NCI-H748 (cell line): ENCODE measurements around the gene CDC40.

ENCODE experiments used
- DNase-seq: peaks from one replicate; lab custom pipeline; 2025; ENCODE audit not compliant: unreplicated experiment; lab: John Stamatoyannopoulos, UW

CDC40 gene

DNA sequence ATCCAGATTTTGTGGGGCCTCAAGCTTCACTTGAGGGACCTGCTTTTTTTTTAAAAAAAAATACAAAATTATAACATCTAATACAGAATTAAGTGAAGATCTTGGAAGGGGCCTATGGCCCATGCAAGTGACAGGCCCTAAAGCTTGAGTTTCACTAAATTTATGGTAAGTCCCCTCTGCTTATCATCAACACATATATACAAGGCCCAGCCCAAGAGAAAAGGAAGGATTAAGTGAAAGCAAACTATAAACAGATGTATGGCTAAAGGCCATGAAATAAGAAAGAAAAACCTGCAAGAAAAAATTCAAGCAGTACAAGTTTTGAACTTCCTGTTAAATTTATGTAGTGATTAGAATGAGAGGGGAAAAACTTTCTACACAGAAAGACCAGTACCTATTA lies 86.8 kb downstream of the CDC40 start:
- DNase-seq, result no peak

DNA sequence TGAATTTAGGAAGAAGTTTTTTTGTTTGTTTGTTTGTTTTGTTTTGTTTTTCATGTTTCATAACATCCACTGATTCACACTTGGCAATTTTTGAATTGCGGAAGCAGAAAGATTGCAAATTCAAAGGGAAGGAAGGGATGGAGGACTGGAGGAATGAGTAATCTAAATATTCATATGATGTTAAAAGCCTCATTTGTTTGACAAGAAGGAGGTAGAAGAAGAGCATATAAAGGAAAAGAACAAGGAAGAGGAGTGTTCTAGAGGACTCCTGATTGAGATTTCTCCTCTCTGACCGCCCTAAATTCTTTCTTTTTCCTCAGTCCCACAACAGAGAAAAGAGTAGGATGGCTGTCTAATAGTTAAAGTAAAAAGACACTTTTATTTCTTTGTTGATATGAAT lies 89.4 kb downstream of the CDC40 start:
- DNase-seq, result no peak

DNA sequence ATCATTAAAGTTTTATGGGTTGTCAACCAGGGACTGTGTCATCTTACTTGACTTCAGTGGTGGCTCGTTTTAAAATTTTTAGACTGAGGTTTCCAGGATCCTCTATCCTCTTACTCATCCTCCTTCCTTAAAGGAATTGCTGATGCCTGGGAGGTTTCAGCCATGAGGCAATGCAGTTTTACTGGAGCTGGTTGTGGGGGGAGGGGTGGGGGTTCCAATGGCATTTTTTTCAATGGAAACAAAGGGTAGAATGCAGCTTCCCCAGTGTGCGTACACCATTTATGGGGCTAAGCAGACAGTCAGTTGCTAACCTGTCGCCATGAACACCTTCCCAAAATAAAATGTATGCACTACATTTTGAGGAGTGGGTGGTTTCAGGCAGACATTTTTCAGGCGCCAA lies 89.9 kb downstream of the CDC40 start:
- peak; percentile 6 for DNase-seq

DNA sequence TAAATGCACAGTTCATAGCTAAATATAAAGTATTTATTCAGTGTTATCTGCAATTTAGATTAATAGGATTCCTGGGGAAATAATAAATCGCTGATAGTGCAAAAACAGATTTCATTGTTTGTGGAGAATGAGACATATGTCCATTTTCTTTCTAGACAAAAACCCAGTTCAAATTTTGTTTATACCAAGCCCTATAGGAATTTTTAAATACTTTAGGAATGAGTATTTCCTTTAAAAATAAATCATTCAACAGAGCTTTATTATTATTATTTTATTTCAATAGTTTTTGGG lies 91.5 kb downstream of the CDC40 start:
- no peak for DNase-seq

DNA sequence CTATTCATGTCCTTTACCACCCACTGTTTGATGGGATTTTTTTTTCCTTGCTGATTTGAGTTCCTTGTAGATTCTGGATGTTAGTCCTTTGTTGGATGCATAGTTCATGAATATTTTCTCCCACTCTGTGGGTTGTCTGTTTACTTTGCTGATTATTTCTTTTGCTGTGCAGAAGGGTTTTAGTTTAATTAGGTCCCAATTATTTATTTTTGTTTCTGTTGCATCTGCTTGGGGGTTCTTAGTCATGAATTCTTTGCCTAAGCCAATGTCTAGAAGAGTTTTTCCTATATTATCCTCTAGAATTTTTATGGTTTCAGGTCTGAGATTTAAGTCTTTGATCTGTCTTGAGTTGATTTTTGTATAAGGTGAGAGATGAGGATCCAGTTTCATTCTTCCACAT lies 92.6 kb downstream of the CDC40 start:
- DNase-seq, result peak; percentile 8

DNA sequence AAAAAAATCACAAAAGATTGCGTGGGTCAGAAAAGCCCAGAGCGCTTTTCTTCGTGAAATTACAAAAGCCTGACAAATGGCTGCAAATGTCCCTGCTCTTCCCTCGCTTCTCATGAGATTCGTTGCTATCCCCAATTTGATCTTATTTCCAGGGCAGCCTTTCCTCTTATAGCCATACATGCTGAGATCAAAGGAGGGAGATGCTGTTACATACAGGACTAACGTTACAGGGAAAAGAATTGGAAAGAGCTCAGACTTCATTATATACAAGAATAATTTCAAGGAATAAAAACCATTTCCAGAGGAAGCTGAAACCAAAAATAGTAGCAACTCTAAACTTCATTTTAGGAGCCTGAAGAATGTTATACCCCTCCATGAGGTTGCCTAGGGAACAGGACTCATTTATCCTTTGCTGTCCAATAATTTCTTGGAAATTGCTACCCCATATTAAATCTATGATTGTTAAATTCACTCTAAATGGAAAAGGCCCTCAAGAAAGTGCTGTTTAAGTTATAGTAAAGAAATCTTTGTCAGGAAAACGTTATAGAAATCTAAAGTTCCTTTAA lies 97.0 kb downstream of the CDC40 start:
- no peak for DNase-seq
